ENCODE results near the gene KLF7. TPM values are rescaled to one million over a fixed set of nuclear protein-coding genes. Genes with fewer than 3 reads are reported as not detected.

Gene KLF7
- total and polyA plus RNA-seq, 2 donors, result 8.5 to 11.0 TPM

- H3K4me3 ChIP-seq (ENCODE audit: low read length in 2 of 2), result no peak overlapping the region
- WGBS, result 95% methylated on average over 8 of the region's 8 CpGs
- no peaks in the 10 kb centered on the region for H3K9me3 ChIP-seq (ENCODE audit: control insufficient read depth in 2 of 2, insufficient read depth in 1 of 2, low read length in 1 of 2)
- H3K27me3 ChIP-seq (ENCODE audit: control insufficient read depth in 2 of 2, insufficient read depth in 1 of 2, low read length in 1 of 2), result no peaks in the 10 kb centered on the region
- no peak overlapping the region for H3K27ac ChIP-seq (ENCODE audit: low read depth in 1 of 2, low read length in 1 of 2)
- no peaks in the 10 kb centered on the region for H3K36me3 ChIP-seq (ENCODE audit: control insufficient read depth in 2 of 2, insufficient read depth in 2 of 2, low read length in 1 of 2)
- no peak for DNase-seq (ENCODE audit: low read depth in 6 of 9, low spot score in 9 of 9)
- no peaks in the 10 kb centered on the region for H3K4me1 ChIP-seq (ENCODE audit: control insufficient read depth in 2 of 2, insufficient read depth in 2 of 2, low read length in 2 of 2)
Measured at GRCh38 chr2:207200136-207200535, 34.4 kb upstream of the KLF7 start.

- H3K4me3 ChIP-seq (ENCODE audit: low read length in 2 of 2), result no peak overlapping the region
- H3K4me1 ChIP-seq (ENCODE audit: control insufficient read depth in 2 of 2, insufficient read depth in 2 of 2, low read length in 2 of 2), result no peaks in the 10 kb centered on the region
- 97% methylated on average over 2 of the region's 2 CpGs for WGBS
- H3K27me3 ChIP-seq (ENCODE audit: control insufficient read depth in 2 of 2, insufficient read depth in 1 of 2, low read length in 1 of 2), result no peaks in the 10 kb centered on the region
- H3K27ac ChIP-seq (ENCODE audit: low read depth in 1 of 2, low read length in 1 of 2), result no peak overlapping the region
- H3K9me3 ChIP-seq (ENCODE audit: control insufficient read depth in 2 of 2, insufficient read depth in 1 of 2, low read length in 1 of 2), result no peaks in the 10 kb centered on the region
- DNase-seq (ENCODE audit: low read depth in 6 of 9, low spot score in 9 of 9), result no peak
- no peaks in the 10 kb centered on the region for H3K36me3 ChIP-seq (ENCODE audit: control insufficient read depth in 2 of 2, insufficient read depth in 2 of 2, low read length in 1 of 2)
Measured at GRCh38 chr2:207194028-207194427, 28.3 kb upstream of the KLF7 start.

- Histone ChIP-seq H3K27me3 (ENCODE audit: control insufficient read depth in 2 of 2, insufficient read depth in 1 of 2, low read length in 1 of 2) (no peaks in the 10 kb centered on the region), H3K4me3 (ENCODE audit: low read length in 2 of 2) (no peak overlapping the region), H3K36me3 (ENCODE audit: control insufficient read depth in 2 of 2, insufficient read depth in 2 of 2, low read length in 1 of 2) (no peaks in the 10 kb centered on the region), H3K9me3 (ENCODE audit: control insufficient read depth in 2 of 2, insufficient read depth in 1 of 2, low read length in 1 of 2) (no peaks in the 10 kb centered on the region), H3K4me1 (ENCODE audit: control insufficient read depth in 2 of 2, insufficient read depth in 2 of 2, low read length in 2 of 2) (no peaks in the 10 kb centered on the region), H3K27ac (ENCODE audit: low read depth in 1 of 2, low read length in 1 of 2) (no peak overlapping the region)
- no peak for DNase-seq (ENCODE audit: low read depth in 6 of 9, low spot score in 9 of 9)
- WGBS, result 91% methylated on average over 3 of the region's 3 CpGs
Measured at GRCh38 chr2:207188626-207189419, 23.1 kb upstream of the KLF7 start.

- 95% methylated on average over 6 of the region's 6 CpGs for WGBS
- Histone ChIP-seq H3K9me3 (ENCODE audit: control insufficient read depth in 2 of 2, insufficient read depth in 1 of 2, low read length in 1 of 2) (no peaks in the 10 kb centered on the region), H3K4me1 (ENCODE audit: control insufficient read depth in 2 of 2, insufficient read depth in 2 of 2, low read length in 2 of 2) (no peaks in the 10 kb centered on the region), H3K4me3 (ENCODE audit: low read length in 2 of 2) (no peak overlapping the region), H3K36me3 (ENCODE audit: control insufficient read depth in 2 of 2, insufficient read depth in 2 of 2, low read length in 1 of 2) (no peaks in the 10 kb centered on the region), H3K27ac (ENCODE audit: low read depth in 1 of 2, low read length in 1 of 2) (no peak overlapping the region), H3K27me3 (ENCODE audit: control insufficient read depth in 2 of 2, insufficient read depth in 1 of 2, low read length in 1 of 2) (no peaks in the 10 kb centered on the region)
- no peak for DNase-seq (ENCODE audit: low read depth in 6 of 9, low spot score in 9 of 9)
Measured at GRCh38 chr2:207185372-207185771, 19.6 kb upstream of the KLF7 start.

GRCh38 chr2:207184768-207185167 is 19.0 kb upstream of the KLF7 start:
- no peaks in the 10 kb centered on the region for H3K4me1 ChIP-seq (ENCODE audit: control insufficient read depth in 2 of 2, insufficient read depth in 2 of 2, low read length in 2 of 2)
- H3K36me3 ChIP-seq (ENCODE audit: control insufficient read depth in 2 of 2, insufficient read depth in 2 of 2, low read length in 1 of 2), result no peaks in the 10 kb centered on the region
- no peak overlapping the region for H3K27ac ChIP-seq (ENCODE audit: low read depth in 1 of 2, low read length in 1 of 2)
- H3K27me3 ChIP-seq (ENCODE audit: control insufficient read depth in 2 of 2, insufficient read depth in 1 of 2, low read length in 1 of 2), result no peaks in the 10 kb centered on the region
- no peak for DNase-seq (ENCODE audit: low read depth in 6 of 9, low spot score in 9 of 9)
- H3K9me3 ChIP-seq (ENCODE audit: control insufficient read depth in 2 of 2, insufficient read depth in 1 of 2, low read length in 1 of 2), result no peaks in the 10 kb centered on the region
- WGBS, result 83% methylated on average over 5 of the region's 5 CpGs
- no peak overlapping the region for H3K4me3 ChIP-seq (ENCODE audit: low read length in 2 of 2)

- H3K27me3 ChIP-seq (ENCODE audit: control insufficient read depth in 2 of 2, insufficient read depth in 1 of 2, low read length in 1 of 2), result no peaks in the 10 kb centered on the region
- no peaks in the 10 kb centered on the region for H3K4me1 ChIP-seq (ENCODE audit: control insufficient read depth in 2 of 2, insufficient read depth in 2 of 2, low read length in 2 of 2)
- no peak overlapping the region for H3K27ac ChIP-seq (ENCODE audit: low read depth in 1 of 2, low read length in 1 of 2)
- H3K36me3 ChIP-seq (ENCODE audit: control insufficient read depth in 2 of 2, insufficient read depth in 2 of 2, low read length in 1 of 2), result no peaks in the 10 kb centered on the region
- no peak for DNase-seq (ENCODE audit: low read depth in 6 of 9, low spot score in 9 of 9)
- 98% methylated on average over 2 of the region's 2 CpGs for WGBS
- H3K9me3 ChIP-seq (ENCODE audit: control insufficient read depth in 2 of 2, insufficient read depth in 1 of 2, low read length in 1 of 2), result no peaks in the 10 kb centered on the region
- no peak overlapping the region for H3K4me3 ChIP-seq (ENCODE audit: low read length in 2 of 2)
Measured at GRCh38 chr2:207184348-207184747, 18.6 kb upstream of the KLF7 start.

- no peak overlapping the region for H3K4me3 ChIP-seq (ENCODE audit: low read length in 2 of 2)
- no peak overlapping the region for H3K27ac ChIP-seq (ENCODE audit: low read depth in 1 of 2, low read length in 1 of 2)
- no peaks in the 10 kb centered on the region for H3K9me3 ChIP-seq (ENCODE audit: control insufficient read depth in 2 of 2, insufficient read depth in 1 of 2, low read length in 1 of 2)
- no peaks in the 10 kb centered on the region for H3K36me3 ChIP-seq (ENCODE audit: control insufficient read depth in 2 of 2, insufficient read depth in 2 of 2, low read length in 1 of 2)
- H3K4me1 ChIP-seq (ENCODE audit: control insufficient read depth in 2 of 2, insufficient read depth in 2 of 2, low read length in 2 of 2), result no peaks in the 10 kb centered on the region
- no peaks in the 10 kb centered on the region for H3K27me3 ChIP-seq (ENCODE audit: control insufficient read depth in 2 of 2, insufficient read depth in 1 of 2, low read length in 1 of 2)
- DNase-seq (ENCODE audit: low read depth in 6 of 9, low spot score in 9 of 9), result no peak
Measured at GRCh38 chr2:207183506-207183905, 17.8 kb upstream of the KLF7 start.

- Histone ChIP-seq H3K27ac (ENCODE audit: low read depth in 1 of 2, low read length in 1 of 2) (no peak overlapping the region), H3K9me3 (ENCODE audit: control insufficient read depth in 2 of 2, insufficient read depth in 1 of 2, low read length in 1 of 2) (no peaks in the 10 kb centered on the region), H3K4me3 (ENCODE audit: low read length in 2 of 2) (no peak overlapping the region), H3K27me3 (ENCODE audit: control insufficient read depth in 2 of 2, insufficient read depth in 1 of 2, low read length in 1 of 2) (no peaks in the 10 kb centered on the region), H3K4me1 (ENCODE audit: control insufficient read depth in 2 of 2, insufficient read depth in 2 of 2, low read length in 2 of 2) (no peaks in the 10 kb centered on the region), H3K36me3 (ENCODE audit: control insufficient read depth in 2 of 2, insufficient read depth in 2 of 2, low read length in 1 of 2) (no peaks in the 10 kb centered on the region)
- 93% methylated on average over 2 of the region's 2 CpGs for WGBS
- no peak for DNase-seq (ENCODE audit: low read depth in 6 of 9, low spot score in 9 of 9)
Measured at GRCh38 chr2:207182911-207183310, 17.2 kb upstream of the KLF7 start.

- 97% methylated on average over 7 of the region's 7 CpGs for WGBS
- Histone ChIP-seq H3K27ac (ENCODE audit: low read depth in 1 of 2, low read length in 1 of 2) (no peak overlapping the region), H3K27me3 (ENCODE audit: control insufficient read depth in 2 of 2, insufficient read depth in 1 of 2, low read length in 1 of 2) (no peaks in the 10 kb centered on the region), H3K4me3 (ENCODE audit: low read length in 2 of 2) (no peak overlapping the region), H3K36me3 (ENCODE audit: control insufficient read depth in 2 of 2, insufficient read depth in 2 of 2, low read length in 1 of 2) (no peaks in the 10 kb centered on the region), H3K4me1 (ENCODE audit: control insufficient read depth in 2 of 2, insufficient read depth in 2 of 2, low read length in 2 of 2) (no peaks in the 10 kb centered on the region), H3K9me3 (ENCODE audit: control insufficient read depth in 2 of 2, insufficient read depth in 1 of 2, low read length in 1 of 2) (no peaks in the 10 kb centered on the region)
- no peak for DNase-seq (ENCODE audit: low read depth in 6 of 9, low spot score in 9 of 9)
Measured at GRCh38 chr2:207181526-207182274, 16.0 kb upstream of the KLF7 start.
